Measurements from ENCODE around the gene DAGLB.
A peak's percentile ranks its signal among the peaks of the same experiment; 100 is the strongest.
"Not testable (repeated sequence)": the region's sequence is repeated elsewhere in the genome, so short reads cannot be mapped to it uniquely, and the experiment has no call there.

Gene DAGLB

DNA sequence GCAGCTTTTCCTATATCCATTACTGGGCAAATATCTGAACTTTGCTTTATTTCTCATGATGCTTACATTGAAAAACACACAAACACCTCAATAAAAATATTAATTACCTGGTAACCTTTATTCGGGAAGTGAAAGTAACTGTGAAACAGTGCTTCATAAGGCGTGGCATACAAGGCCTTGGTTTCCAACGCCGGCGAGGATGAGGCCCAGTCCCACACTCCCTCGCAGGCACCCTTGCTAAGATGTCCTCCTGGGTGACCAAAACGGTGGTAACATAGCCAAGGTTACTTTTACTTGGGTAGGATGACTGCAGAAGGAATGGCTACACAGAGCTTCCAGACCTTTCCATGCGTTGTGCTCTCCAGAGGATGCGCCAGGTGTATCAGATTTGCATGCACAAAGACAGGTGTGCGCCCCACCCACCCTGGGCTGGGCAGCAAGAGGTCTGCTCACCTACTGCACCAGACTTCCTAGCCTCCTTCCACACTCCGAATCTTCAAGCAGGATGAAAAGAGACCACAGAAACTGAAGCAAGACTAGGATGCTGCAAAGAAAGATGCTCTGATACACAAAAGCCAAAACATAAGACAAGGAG is 13.3 kb upstream of the DAGLB start:
- DNase-seq = no peak

DNA sequence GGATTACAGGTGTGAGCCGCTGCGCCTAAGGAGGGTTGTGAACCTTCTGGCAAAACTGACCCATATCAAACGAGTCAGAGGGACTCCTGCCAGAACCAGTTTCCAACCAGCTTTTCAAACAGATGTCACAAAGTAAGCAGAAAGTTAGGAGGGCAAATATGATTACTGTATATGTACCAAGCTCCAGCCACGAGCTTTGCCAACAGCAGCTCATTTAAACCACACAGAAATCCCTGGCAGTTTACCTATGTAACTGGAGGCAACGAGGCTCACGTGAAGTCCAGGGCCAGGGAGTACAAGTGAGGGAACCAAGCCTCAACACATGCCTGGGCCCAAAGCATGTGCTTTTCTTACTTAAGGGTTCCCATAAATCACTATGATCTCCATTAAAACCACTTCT is 12.5 kb upstream of the DAGLB start:
- DNase-seq = no peak

DNA sequence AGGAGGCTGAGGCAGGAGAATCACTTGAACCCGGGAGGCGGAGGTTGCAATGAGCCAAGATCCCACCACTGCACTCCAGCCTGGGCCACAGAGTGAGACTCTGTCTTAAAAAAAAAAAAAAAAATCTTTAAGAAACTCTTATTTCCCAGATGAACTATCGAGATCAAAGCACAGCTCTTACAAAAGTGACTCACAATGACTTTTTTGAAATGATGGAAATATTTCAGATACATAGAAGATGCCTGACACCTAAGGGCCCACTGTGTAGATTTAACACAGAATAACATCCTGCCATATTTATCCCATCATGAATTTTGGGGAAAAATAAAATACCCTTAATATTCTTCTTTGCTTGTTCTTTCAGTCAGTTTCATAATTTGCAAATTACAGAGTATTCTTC is 10.9 kb upstream of the DAGLB start:
- DNase-seq = not testable (repeated sequence)

DNA sequence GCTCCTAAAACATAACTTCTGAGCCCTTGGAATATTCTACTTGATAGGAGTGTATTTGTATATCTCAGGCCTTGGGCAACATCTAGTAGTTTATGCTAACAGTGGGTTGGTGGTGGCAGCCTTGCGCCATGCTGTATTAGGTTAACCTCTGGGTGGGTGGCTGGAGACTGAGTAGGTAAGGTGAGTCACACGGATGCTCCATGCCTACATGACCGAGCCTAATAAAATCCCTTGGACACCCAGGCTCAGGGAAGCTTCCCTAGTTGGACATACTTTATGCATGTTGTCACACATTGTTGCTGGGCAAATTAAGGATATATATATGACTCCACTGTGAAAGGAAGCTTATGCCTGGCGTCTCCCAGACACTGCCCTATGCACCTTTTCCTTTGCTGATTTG is 6.0 kb upstream of the DAGLB start:
- DNase-seq = no peak

DNA sequence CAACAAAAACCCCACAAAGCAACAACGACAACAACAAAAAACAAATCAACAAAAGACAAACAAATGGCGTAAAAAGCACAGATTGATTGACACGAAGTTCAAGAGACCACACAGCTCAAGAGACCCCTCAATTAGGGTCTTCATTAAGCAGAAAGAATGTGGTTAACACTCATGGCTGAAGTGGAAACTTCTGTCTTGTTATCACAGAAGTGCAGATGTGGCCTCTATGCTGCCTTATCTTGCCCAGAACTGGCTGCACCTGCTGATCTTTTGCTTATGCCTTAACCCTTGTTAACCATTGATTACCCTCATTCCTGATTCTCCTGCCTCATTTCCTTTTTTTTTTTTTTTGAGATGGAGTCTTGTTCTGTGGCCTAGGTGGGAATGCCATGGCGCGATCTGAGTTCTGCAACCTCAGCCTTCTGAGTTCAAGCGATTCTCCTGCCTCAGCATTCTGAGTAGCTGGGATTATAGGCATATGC is 3.5 kb upstream of the DAGLB start:
- no peak for DNase-seq

DNA sequence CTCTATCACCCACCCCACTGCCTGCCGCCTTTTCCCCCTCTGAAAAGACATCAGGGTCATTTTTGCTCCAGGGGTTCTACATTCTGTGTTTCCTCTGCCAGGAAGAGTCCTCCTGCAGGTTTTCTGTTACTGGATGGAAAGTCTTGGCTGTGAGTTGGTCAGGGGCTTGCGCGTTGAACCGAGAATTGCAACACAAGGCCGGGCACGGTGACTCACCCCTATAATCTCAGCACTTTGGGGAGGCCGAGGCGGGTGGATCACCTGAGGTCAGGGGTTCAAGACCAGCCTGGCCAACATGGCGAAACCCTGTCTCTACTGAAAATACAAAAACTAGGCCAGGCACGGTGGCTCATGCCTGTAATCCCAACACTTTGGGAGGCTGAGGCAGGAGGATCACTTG is 2.8 kb upstream of the DAGLB start:
- not testable (repeated sequence) for DNase-seq

DNA sequence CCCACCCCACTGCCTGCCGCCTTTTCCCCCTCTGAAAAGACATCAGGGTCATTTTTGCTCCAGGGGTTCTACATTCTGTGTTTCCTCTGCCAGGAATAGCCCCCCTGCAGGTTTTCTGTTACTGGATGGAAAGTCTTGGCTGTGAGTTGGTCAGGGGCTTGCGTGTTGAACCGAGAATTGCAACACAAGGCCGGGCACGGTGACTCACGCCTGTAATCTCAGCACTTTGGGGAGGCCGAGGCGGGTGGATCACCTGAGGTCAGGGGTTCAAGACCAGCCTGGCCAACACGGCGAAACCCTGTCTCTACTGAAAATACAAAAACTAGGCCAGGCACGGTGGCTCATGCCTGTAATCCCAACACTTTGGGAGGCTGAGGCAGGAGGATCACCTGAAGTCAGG is 2.1 kb upstream of the DAGLB start:
- DNase-seq = not testable (repeated sequence)

DNA sequence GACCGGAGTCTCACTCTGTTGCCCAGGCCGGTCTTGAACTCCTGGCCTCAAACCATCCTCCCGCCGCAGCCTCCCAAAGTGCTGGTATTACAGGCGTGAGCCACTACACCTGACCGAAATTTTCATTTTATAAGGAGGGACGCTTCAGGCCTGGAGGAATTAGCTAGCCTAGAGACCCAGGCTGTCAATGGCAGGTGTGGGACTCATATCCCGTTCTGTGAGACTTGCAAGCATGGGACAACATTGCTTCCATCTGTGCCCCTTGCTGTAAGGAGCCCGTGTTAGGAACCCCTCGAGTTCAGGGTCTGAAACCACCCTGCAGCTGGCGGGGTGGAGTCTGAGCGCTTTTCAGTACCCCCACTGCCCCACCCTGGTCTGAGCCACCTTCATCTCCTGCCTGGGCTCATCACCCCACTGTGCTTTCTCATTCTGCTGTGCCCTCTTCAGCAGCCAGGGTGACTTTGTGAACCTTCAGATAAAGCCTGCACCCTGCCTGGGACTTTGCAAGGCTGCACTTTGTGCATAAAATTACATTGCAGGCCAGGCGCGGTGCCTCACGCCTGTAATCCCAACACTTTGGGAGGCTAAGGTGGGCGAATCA is 1.3 kb upstream of the DAGLB start:
- no peak for DNase-seq

DNA sequence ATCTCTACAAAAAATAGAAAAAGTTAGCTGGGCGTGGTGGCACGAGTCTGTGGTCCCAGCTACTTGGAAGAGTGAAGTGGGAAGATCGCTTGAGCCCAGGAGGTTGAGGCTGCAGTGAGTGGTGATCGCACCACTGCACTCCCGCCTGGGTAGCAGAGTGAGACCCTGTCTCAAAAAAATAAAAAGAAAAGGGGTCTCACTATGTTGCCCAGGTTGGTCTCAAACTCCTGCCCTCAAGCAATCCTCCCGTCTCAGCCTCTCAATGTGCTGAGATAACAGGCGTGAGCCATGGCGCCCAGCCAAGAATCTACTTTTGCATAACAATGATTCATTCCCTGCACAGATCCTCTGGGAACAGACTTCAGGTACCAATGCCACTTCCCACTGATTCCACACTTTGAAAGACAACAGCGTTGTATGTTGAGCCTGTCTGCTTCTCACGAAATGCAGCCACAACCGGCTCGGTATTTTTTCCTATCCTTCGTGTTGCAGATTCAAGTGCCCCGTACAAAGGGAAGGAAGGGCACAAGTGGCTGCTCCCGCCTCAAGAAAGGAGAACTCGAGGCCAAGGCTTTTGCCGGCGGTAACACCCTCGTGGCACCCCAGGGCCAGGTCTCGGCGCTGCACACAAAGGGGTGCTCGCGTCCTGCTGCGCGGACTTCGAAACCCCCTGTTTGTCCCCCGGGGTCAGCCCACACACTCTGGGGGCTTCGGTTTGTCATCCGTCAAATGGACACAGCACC is 745 bp downstream of the DAGLB start:
- peak; percentile 40 for DNase-seq

DNA sequence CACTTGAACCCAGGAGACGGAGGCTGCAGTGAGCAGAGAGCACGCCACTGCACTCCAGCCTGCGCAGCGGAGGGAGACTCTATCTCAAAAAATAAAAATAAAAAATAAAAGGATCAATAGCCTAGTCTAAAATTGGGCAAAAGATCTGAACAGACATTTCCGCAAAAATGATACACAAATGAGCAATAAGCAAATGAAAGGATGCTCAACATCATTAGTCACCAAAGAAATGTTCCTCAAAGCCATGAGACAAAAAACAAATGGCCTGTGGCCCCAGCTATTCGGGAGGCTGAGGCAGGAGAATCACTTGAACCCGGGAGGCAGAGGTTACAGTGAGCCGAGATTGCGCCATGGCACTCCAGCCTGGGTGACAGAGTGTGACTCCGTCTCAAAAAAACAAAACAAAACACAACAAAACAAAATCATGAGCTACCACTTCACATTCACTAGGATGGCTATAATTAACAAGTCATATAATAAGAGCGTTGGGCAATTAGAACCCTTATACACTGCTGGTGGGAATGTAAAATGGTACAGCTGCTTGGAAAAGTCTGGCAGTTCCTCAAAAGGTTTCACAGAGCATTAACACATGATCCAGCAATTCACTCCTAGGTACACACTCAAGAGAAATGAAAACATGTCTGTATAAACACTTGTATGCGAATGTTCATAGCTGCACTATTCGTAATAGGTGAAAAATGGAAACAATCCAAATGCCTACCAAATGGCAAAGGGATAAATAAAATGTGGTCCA is 3.1 kb downstream of the DAGLB start:
- no peak for DNase-seq

DNA sequence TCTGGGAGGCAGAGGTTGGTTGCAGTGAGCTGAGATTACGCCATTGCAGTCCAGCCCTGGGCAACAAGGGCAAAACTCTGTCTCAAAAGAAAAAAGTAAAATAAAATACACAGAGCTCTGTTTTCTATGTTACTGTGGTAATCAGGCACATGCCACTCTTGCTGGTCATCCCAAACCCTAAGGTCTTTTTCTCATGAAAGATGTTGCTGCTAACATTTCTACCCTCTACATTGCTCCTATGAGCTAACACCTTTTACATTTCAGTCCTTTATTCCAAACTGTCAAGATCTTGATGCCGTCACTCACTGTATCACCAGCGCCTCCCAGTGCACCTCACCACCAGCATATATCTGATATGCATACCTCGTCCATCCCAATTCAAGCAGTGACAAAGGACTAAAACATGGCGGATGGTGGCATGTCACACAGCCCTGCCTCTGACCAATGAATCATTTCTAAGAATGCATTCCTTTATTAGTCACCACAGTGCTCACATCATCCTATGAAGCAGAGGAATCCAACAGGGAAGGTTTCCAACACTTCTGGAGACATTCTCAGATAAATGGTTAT is 4.3 kb downstream of the DAGLB start:
- no peak for DNase-seq

DNA sequence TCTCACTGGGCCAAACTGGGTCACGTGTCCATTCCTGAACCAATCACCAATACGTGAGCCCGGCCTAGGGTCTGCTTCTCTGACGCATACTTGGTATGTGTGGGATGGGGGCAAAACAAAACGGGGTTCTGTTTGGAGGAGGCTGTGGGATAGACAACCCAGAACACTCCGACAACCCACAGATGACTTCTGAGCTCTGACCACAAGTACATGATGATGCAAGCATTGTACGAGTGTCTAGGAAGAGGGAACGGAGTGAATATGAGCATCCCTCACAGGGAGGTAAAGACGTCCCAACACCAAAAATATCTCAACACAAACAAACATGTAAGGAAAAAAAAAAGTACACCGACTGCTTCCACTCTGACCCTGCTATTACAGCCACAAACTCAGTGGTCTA is 5.6 kb downstream of the DAGLB start:
- no peak for DNase-seq

DNA sequence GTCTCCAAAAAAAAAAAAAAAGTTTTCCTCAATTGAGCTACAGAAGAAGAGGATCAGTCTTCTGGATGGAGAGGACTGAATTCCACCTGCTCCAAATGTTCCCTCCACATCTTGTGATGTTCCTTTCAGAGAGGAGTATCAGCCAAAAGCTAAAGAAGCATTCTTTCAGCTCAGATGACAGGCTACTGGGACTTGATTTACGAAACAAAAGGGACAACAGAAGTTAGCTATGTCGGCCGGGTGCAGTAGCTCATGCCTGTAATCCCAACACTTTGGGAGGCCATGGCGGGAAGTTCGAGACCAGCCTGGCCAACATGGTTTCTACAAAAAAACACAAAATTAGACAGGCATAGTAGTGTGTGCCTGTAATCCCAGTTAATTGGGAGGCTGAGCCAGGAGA is 7.4 kb downstream of the DAGLB start:
- no peak for DNase-seq

DNA sequence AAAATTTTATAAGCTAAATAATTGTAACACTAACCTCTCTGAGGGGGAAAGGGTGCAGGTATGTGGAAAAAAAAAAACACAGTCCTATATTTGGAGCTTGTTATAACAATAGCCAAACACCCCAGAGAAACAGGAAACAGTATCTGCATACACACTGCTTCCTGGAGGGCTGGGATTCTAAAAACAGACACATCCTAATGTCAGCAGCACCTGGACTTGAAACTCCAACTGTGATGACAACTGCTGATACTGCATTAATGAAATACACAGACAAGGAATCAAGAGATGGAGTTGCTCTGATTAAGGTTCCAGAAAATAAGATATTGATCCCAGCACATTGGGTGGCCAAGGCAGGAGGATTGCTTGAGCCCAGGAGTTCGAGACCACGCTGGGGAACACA is 9.3 kb downstream of the DAGLB start:
- DNase-seq = no peak

DNA sequence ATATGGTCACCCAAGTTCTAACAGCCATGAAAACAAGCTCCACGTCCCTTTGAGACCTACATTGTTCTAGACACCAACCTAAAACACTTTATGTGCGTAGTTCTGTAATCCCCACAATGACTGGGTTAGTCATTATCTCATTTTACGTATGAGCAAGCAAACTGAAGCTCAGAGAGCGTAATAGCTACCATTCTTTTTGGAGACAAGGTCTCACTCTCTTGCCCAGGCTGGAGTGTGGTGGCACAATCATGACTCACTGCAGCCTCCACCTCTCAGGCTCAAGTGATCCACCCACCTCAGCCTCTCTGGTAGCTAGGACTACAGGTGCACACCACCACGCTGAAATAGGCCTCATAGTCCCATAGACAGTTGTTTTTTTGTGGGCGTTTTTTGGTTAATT is 10.5 kb downstream of the DAGLB start:
- peak; percentile 42 for DNase-seq

DNA sequence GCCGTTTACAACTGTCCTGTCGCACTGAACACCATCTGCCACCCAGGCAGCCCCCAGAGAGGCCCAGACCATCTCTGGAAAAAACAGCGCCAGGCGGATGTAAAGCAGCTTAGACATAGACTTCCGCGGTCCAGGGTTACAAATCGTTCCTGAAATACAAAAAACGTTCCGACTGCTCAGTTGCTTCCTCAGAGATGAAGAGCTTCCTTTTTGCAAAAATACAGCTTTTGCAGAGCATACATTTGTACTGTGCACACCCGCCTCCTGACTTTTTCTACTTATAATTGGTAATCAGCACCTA is 11.4 kb downstream of the DAGLB start:
- peak; percentile 27 for DNase-seq

DNA sequence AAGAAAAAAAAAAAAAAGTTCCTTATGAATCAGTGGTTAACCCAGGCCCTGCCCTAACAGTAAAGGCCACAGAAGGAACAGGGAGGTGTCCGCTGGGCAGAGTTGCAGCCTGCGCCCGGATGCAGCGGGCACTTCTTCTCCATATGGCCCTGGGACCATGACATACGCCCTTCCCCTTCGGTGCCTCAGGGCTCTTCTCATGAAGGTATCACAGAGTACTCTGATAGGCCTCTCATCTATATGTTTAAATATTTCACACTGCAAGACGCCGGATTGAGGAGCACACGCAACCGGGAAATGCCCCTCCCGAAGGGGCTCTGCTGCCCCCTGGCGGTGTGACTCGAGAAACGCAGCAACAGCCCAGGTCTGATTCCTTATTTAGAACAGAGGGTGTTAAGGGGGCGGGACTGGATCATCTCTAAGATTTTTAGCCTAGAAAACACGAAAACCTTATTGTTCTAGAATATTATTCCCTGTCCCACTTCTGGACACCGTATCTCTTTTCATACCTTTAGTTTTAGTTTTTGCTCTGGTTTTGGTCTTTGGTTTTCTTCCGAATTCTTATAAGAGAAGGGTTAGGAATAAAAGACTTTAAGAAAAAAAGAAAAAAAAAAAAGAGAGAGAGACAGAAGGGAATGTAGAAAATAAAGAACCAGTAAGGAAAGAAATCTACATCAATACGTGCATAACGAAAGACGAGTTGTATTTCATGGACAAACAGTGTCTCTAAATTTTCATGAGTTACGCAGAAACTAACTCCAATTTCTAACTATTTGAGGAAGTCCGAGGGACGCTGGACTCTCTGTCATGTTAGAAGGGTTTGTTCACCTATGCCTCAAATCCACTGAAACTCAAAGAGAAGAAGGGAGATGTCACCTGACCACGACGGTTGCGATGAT is 12.0 kb downstream of the DAGLB start:
- peak; percentile 93 for DNase-seq

DNA sequence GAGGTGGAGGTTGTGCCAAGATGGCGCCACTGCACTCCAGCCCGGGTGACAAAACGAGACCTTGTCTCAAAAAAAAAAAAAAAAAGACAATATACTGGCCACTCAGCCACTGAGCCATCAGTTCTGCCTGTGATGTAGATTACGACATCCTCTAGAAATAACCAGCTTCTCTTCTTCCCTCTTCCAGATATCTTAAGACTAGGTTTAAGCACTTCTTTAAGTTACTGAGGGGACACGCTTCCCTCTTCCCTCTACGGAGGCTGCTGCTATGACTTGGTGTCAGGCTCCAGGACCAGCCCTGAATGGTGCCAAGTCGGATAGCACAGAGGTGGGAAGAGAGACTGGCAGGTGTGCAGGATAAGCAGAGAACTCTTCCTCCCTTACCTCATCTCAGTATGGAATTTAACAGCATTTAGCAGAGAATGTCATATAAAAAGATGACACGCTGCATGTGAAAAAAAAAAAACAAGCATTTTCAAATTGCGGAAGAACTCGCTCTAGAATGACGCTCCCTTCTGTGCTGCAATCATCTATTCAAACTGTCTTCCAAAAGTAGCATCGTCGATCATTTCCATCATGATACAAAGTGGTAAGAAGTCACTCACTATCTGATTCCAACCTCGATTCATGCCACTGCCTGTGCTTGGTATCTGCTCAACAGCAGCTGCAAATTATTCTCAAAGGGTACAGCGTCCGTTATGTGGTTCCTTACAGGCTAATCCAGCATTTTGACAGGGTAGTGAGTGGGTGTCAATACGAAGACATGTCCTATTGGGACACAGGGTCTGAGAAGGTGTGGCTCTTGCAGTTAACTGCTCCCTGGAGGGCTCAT is 13.8 kb downstream of the DAGLB start:
- no peak for DNase-seq

DNA sequence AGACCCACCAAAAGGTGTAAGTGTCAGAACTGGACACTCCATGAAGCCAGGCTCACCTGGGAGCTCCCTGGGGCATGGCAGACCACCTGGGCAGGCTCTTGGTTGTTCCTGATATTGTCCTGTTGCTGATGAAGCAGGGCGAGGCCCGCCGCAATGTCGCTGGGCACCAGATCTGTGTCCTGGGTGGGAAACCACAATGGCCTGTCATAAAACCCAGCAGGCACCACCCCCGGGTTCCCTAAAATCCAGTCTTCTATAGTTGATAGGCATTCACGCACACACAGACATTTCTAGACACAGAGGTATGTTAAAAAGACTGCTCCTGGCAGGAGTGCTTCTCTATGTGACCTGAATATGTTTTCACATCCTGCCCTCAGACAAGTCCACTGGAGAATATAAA is 15.0 kb downstream of the DAGLB start:
- no peak for DNase-seq

DNA sequence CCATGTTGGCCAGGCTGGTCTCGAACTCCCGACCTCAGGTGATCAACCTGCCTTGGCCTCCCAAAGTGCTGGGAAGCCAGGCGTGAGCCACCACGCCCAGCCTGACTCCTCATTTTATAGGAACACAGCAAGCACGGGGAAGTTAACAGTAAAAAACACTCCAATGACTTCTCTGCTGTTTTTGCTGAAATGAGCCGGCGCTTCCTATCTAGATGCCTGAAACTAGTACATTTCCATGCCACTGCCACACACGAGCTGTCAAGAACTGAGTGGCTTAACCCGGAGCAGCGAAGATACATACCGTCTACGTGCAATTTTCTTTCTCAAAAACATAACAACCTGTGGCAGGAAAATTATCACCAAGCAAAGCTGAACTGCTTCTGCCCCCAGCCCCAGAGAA is 16.8 kb downstream of the DAGLB start:
- DNase-seq = no peak

DNA sequence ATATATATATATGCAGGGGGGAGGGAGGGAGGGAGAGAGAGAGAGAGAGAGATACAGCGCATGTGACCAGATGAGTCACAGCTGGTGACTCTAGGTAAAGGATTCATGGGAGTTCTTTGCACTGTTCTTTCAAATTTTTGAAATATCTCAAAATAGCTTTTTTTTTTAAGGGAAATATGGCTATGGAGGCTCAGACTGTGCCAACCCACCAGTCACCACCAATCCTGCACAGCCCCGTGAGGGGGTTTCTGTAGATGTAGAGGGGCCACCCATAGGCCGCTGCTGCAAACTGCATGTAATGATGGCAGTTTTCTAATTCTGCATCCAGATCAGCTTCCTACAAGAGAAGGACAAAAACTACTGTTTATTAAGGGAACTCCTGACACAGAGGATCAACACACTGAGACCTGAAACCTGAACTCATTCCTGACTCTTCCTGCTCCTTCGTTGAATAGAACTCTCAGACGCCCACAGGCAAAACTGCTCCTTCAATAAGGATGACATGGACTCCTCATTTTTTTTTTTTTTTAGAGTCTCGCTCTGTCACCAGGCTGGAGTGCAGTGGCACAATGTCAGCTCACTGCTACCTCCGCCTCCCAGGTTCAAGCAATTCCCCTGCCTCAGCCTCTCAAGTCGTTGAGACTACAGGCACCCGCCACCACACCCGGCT is 17.3 kb downstream of the DAGLB start:
- no peak for DNase-seq

Data from activated CD4-positive, alpha-beta T cell treated with anti-CD3 and anti-CD28 coated beads, Interleukin-2, Interleukin-6, amounts not matched to agents 100 ng/mL and 50 ng/mL, durations not matched to agents 16 hours and 8 hours (primary cell).